Measurements from ENCODE around the gene AGL.

GRCh38 chr1:99851850-99852454 lies 1.8 kb downstream of the AGL start:
- TF ChIP-seq POLR2AphosphoS5 (IDR thresholded peaks at IDR 0.05; ENCODE audit: low read depth, low read length) (no peak), CTCF (IDR thresholded peaks at IDR 0.05) (no peak), SIN3A (IDR thresholded peaks at IDR 0.05; ENCODE audit: borderline replicate concordance, insufficient read depth, low read depth, low read length) (no peak), REST (IDR thresholded peaks at IDR 0.05; ENCODE audit: insufficient read depth in 1 of 2, low read depth in 2 of 2, low read length in 1 of 2) (no peak)

All from Panc1 (cell line).